ENCODE measurements around the gene GGT6.
A peak's percentile ranks its signal among the peaks of the same experiment; 100 is the strongest.

Gene GGT6

DNA sequence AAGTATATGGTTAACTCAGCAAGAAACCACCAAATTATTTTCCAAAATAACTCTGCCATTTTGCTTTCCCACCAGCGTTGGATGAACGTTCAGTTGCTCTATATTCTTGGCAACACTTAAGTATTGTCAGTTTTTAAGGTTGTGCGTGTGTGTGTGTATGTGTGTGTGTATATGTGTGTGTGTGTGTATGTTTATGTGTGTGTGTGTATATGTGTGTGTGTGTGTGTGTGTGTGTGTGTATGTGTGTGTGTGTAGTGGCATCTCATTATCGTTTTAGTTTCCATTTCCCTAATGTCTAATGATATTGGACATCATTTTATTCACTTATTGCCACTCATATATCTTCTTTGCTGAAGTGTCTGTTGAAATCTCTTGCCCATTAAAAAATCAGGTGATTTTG lies 12.7 kb upstream of the GGT6 start:
- no peak for DNase-seq

- DNase-seq: no peak
Observed at GRCh38 chr17:4572131-4572530, 11.8 kb upstream of the GGT6 start.

- no peak for DNase-seq
Observed at GRCh38 chr17:4569591-4569990, 9.2 kb upstream of the GGT6 start.

- DNase-seq: peak; percentile 87
Observed at GRCh38 chr17:4566785-4567184, 6.4 kb upstream of the GGT6 start.

- peak; percentile 95 for DNase-seq
Observed at GRCh38 chr17:4565209-4566141, 5.1 kb upstream of the GGT6 start.

- no peak for DNase-seq
Observed at GRCh38 chr17:4562015-4562969, 1.9 kb upstream of the GGT6 start.

DNA sequence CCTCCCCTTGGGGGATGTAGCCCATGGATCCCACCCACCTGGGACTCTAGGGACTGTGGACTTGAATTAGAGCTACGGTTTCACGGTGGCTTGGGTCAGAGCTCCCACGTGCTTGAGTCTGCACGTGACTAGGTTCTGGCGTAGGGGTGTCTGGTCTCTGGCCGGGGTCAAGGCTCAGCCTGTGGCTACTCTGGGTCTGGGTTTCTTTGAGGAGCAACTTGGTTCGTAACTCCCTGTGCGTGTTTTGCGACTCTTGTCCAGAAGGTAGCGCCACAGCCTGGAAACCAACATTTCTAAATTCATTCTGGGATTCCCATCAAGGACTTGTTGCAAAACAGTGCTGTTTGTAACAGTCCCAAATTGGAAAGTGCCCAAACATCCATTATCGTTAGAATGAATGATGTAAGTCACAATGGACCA lies 470 bp upstream of the GGT6 start:
- peak; percentile 51 for DNase-seq

GRCh38 chr17:4559966-4560365 lies 411 bp downstream of the GGT6 start:
- no peak for DNase-seq

DNA sequence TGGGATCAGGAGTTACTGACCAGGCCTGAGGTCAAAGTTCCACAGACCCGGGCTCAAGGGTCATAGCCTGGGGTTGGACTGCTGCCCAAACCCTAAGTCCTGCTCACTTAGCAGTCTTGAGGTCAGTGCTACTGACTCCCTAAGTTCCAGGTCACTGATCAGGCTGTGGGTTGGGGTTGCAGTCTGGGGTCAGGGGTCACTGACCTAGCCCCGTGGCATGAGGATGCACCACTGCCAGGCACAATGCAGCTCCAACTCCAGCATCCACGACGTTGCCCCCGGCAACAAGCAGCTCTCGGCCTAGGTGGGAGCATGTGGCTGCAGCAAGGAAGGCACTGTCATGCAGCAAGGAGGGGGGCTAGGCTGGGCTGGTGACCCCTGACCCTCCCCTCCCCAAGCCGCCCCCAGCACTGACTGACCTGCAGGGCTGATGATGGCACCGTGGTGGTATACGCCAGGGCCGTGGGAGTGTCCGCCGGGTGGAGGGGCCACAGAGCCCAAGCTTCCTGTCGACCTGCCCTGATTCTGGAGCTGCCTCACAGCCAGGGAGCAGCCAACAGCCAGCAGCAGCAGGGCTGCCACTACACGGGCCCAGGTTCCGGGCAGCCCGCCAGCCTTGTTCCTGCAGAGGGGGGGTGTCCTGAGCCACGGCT lies 1.1 kb downstream of the GGT6 start:
- DNase-seq: peak; percentile 24

- no peak for DNase-seq
Observed at GRCh38 chr17:4558347-4558971, 1.9 kb downstream of the GGT6 start.

DNA sequence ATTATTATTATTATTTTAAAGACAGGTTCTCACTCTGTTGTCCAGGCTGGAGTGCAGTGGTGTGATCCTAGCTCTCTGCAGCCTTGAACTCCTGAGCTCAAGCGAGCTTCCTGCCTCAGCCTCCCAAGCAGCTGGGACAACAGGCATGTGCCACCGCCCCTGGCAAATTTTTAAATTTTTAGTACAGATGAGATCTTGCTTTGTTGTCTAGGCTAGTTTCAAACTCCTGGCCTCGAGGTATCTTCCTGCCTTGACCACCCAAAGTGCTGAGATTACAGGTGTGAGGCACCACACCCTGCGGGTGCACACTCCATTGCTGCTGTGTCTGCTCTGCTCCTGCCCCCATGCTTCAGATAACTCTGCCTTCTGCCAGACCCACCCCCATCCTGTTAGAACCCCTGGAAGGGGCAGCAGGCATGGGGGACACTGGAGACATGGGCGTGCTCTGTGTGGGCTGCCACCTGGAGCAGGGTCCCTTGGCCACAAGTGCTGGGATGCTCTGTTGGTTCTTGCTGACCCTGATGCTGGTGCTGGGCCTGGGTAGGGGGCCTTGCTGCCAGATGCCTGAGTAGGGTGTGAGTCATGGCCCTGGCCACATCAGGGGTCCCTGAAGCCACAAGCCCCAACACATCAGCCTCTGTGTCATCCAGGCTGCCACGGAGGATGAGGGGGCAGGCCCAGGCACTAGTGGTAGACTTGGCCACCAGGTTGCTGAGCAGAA lies 2.6 kb downstream of the GGT6 start:
- DNase-seq: no peak

DNA sequence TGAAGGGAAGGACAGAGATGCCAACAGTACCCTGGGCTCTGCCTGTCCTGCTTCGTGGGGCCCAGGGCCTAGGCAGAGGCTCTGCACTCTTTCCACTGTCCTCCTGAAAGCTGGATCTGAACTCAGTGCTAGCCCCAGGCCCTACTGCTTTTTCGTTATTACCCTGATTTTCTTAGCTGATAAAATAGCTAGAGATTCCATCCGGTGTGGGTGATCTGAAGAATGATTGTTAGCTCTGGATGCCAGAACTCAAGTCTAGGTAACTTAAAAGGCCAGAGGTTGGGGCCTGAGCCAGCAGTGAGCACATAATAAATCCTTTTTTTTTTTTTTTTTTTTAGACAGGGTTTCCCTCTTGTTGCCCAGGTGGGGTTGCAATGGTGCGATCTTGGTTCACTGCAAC lies 3.4 kb downstream of the GGT6 start:
- DNase-seq: no peak

- DNase-seq: no peak
Observed at GRCh38 chr17:4555873-4556759, 4.3 kb downstream of the GGT6 start.

- peak; percentile 97 for DNase-seq
Observed at GRCh38 chr17:4554997-4555799, 5.2 kb downstream of the GGT6 start, which contains the start of gene MYBBP1A. Gene MYBBP1A, minus strand, starts transcription at chr17:4555384. Its CDS starts 60 bp downstream, at chr17:4555324.

- DNase-seq: no peak
Observed at GRCh38 chr17:4554441-4554996, 5.9 kb downstream of the GGT6 start.

- DNase-seq: no peak
Observed at GRCh38 chr17:4553669-4554068, 6.7 kb downstream of the GGT6 start.

DNA sequence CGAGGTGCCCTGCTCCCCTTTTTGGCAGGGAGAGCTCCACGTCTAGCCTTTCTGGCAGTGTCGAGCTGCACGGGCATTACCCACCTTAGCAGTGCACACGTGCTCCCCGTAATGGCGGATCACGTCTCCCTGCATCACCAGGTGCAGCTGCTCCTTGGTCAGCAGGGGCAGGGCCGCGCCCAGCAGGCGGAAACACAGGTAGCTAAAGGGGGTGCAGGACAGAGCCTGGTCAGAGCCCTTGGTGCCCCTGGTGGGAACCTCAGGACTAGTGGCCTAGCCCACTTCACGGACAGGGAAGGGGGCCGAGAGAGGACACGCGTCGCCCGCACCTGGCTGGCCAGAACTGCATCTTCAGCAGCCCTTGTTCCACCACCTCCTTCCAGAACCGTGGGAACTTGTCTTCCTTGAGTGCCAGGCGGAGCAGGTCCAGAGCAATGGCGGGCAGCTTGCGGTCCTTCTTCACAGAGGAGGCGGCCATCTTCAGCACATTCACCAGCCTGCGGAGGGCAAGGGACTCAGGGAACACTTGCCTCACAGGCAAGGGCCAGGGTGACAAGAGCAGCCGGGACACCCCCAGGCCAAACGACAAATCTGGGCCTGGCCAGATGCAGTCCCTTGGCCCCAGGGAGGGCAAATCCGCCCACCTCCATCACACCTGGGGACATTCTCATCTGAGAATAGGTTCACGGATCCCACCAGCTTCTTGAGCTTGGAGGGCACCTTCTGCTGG lies 8.4 kb downstream of the GGT6 start:
- no peak for DNase-seq

DNA sequence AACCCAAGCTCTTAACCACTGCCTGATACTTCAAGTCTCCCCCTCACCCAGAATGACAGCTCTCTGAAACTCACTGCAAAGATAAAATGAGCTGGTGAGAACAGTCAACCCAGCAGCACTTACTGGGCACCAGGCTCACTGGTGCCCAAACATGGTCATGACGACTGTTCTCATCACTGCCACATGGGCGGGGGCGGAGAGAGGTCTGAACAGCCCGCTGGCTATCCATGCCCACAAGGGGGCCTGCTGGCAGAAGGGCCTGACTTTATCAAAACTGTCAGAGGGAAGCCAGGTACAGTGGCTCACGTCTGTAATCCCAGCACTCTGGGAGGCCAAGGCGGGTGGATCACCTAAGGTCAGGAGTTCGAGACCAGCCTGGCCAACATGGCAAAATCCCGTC lies 9.2 kb downstream of the GGT6 start:
- DNase-seq: no peak

DNA sequence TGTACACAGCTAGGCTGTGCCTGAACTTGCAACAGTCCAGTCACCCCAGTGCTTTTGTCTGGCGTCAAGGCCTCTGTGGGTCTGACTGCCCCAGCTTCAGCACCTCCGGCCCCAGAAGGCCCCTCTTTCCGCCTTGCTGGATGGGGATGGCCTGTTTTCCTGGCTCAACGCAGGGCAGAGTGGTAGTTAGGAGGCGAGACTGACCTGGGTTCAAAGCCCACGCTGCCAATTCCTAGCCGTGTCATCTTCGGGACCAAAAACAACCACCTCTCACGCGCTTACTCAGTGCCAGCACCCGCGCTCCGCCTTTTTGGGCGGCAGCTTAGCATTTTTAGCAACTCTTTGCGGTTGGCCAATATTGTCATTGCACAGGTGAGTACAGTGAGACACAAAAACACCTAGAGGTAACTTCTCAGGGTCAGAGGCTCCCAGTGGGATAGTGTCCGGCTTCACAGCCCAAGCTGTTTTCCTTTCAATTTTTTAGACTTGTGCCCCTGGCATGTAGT lies 9.8 kb downstream of the GGT6 start:
- no peak for DNase-seq

Measured in NCI-H1694 treated with DMSO at 0.1 percent for 48 hours (cell line).